Stimulated activated CD8-positive, alpha-beta memory T cell treated with anti-CD3 and anti-CD28 coated beads, Interleukin-2, amount 100 ng/mL, for 48 hours (primary cell): ENCODE data around the gene ADAMTSL1.

Source experiments
- DNase-seq, 2 donors: peaks; one replicate each; pipeline ENCODE4 v3.0.0-alpha.2; 2020; ENCODE audit warnings: low read depth in 2 of 2

The ADAMTSL1 gene

DNA sequence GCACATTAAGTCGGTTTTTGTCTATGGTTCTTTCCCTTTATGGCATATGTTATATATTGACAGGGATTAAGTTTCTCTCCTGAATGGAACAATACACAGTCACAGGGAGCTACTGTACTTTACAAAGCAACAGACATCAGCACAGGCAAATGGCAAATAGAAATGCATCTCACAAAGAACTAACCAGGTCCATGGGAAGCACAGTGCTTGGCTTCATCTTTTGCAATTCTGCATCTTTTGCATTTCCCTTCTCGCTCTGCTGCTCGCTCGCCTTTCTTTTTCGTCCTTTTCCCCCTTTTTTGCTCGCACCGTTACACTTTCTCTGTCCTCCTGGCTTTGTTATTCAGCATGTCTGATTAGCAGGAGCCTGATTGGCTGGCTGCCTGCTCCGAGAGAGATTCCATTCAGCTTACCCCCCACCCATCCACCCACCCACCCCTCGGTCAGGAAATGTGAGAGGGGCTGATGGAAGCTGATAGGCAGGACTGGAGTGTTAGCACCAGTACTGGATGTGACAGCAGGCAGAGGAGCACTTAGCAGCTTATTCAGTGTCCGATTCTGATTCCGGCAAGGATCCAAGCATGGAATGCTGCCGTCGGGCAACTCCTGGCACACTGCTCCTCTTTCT is at the start of gene ADAMTSL1:
Gene ADAMTSL1, plus strand, starts transcription at position 502 of the 628 bp plus-strand sequence. Its CDS starts 80 bp downstream, at position 582.
- no peak for DNase-seq

DNA sequence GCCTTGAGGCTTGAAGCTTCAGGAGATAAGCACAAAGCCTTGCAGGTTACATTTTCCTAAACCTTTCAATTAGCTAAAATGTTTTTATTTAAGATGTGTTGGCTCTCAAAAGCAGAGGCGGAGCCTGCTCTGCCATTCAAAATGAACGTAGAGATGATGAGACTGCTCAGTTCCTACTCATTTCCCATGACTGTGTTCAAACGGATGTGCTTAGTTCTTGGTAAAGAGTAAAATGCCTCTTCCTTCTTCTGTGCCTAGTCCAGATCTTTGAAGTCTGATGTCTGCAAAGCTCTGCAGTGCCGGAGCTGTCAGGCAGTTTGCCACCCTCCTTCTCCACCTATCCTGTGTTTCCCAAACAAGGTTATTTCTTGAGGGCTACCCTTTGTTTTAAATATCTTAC is 46.3 kb upstream of the ADAMTSL1 start:
- no peak for DNase-seq

DNA sequence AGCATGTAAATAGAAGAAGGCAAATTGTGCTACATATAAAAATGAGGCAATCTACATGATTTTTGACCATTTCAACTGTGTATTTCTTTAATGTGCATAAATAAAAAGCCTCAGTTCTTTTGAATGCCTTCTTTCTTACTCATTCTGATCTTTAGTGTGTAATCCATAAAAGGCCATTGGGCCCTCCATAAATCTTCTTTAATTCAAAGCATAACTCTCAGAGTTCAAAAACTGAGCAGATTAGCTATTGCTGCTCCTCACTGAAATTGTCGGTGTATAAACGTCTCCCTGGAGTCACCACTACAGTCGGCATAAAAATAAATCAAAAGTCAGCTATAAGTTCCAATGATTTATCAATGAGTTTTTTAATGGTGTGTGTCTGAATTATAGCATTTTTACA is 45.3 kb upstream of the ADAMTSL1 start:
- DNase-seq, result no peak

DNA sequence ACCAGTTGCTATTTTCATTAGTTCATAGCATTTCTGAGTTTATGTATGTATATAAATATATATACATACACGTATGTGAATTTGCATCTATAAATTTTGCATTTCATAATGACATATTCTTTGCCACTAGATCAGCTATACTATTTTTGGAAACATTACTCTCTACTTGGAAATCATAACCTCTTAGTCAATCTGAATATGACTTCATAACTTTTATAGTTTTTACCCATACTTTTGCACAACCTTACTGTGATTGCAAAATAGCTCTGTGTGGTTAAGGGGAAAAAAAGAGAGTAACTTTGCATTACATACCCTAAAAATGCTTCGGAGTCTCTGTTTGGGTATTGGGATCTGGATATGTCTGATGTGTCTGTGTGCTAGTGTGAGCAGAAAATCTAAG is 44.9 kb upstream of the ADAMTSL1 start:
- no peak for DNase-seq

- DNase-seq, result no peak
These were observed 40.3 kb upstream of the ADAMTSL1 start for GRCh38 chr9:18433620-18434019.

DNA sequence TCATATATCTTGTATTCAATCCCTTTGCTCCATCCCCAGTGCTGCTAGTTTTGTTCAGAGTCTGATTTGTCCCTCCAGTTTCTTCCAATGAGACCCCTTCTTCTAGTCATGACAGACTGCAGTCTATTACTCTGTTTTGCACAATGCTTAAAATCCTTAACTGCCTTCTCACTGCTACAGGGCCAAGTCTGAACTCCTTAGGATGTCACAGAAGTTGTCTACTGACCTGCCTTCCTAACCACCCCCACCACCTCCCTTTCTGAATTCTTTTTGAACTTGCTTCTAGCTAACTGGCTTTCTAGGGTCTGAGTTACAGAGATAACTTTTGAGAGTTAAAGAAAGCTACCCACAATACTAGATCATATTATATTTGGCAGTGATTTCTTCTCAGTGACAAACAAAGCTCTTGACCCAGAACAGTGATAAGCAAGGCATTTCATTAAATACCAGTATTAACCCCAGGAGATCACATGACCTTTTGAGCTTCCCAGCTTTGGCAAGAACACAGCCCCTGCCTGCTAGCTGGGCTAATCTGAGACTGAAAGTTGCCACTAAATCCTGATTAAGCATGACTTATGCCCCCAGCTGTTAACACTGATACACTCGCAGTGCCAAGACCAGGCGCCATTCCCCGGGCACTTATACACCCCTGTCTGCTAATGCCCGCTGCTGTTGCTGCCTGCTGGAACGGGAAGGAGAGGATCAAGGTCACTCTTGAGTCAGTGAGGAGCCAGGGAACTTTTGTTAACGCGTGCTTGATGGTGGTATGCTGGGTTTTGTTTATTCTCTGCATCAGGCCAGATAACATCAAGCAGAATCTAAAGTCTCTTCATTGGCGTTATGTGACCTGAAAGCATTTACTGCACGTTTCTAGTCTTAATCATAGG is 36.4 kb upstream of the ADAMTSL1 start:
- no peak for DNase-seq

GRCh38 chr9:18438300-18438925 is 35.5 kb upstream of the ADAMTSL1 start:
- DNase-seq, result no peak

DNA sequence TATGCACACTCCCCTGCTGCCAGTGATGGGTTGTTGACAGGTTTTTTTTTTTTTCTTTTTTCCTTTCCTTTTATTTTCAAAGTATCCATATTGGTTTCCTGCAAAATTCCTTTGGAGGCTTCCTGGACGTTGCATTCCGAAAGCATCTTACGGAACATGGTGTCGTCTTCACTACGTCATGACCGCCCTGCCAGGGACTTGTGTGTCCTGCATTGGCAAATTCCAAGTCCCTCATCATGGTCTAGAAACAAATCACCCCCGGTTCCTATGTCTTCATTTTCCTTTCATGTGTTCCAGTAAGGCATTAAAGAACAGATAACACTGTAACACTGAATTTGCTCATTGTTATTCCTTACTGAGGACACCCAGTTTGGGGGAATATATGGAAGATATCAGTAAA is 35.0 kb upstream of the ADAMTSL1 start:
- no peak for DNase-seq

- no peak for DNase-seq
These were observed 32.7 kb upstream of the ADAMTSL1 start for GRCh38 chr9:18441261-18441660.

DNA sequence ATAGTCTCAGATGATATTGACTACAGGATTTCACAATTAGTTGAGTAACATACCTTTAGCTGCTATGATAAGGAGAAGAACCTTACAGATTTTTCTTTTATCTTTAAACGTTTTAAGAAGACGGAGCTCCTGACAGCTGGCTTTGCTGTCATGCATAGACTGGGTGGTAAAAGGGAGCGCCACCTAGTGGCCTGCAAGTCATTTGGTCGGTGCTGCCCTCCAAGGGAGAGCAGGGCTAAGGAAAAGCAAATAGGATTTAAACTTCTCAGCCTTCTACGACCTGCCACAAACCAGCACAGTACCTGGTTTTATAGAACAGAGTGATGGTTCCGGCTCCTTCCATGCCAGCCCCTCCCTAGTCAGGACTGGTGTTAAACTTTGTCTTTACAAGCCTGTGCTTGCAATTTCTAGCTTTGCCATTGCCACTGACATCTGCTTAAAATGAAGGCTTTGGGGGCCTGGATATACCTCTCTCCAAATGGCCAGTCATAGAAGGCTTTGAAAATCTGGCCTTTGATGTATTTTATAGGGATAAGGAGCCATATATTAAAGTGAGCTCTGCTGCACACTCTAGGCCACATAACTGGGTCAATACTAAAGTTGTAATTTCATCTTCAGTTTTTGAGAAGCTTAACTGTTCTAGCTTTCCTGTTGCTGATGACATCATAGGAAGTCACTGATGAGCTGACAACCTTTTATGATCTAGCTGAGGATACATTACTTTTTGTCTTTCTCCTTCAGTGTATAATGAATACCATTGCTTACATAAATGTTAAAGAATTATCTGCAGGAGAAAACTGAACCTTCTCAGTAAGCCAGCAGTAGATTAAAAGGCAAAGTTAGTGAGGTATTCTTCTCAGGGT is 31.1 kb upstream of the ADAMTSL1 start:
- peak; percentile 10 to 24 for DNase-seq

DNA sequence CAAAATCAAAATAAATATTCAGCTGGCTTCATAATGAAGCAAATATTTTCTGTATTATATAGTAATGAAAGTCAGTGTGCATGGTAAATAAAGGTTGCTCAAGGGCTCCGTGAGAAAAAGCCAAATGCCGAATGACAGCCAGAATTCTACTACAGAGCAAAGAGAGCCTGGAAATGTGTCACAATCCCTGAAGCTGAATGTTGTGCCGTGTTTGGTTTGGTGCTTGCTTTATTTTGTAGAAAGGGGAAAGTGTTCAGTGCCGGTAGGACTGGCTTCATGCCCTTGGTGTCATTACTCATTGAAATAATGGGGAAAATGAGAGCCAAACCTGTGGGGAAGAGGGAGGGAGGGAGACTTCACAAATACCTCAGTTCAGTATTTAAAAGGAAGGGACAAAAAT is 26.8 kb upstream of the ADAMTSL1 start:
- no peak for DNase-seq

DNA sequence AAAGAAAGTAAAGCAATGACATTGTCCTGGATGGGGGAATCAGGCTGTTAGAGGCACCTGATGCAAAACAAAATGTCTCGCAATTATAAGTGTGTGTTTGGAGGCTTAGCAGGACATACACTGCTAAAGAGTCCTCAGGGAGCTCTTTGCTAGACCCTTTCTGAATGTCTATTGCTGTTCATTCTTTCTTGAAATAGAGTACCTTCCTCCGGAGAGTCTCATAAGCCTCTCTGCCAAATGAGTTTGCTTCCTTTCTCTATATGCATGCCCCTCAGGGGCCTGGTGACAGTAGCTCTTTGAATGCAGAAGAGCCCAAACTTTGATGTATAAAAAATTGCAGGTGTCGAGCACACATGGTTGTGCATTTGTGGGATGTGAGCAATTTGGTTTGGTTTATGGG is 26.4 kb upstream of the ADAMTSL1 start:
- no peak for DNase-seq

DNA sequence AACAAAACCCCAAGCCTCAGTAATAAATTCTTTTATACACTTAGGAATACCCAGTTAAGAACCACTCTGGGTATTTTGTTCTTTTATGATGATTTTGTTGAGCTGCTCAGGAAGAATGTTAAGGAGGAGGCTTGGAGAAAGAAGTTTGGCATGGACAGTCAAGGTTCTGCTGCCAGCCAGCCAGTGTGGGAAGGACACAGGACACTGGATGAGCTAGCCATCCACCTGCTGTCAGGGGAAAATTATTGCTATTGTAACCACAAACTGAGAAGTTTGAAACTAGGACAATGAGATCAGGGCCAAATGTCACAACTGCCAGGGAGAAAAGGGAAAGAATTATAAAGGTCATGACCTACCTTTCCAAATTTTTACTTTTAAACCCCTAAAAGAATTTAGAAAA is 25.9 kb upstream of the ADAMTSL1 start:
- DNase-seq, result no peak

- DNase-seq, result no peak
These were observed 22.5 kb upstream of the ADAMTSL1 start for GRCh38 chr9:18451406-18451805.

GRCh38 chr9:18452276-18452675 is 21.7 kb upstream of the ADAMTSL1 start:
- DNase-seq, result no peak

DNA sequence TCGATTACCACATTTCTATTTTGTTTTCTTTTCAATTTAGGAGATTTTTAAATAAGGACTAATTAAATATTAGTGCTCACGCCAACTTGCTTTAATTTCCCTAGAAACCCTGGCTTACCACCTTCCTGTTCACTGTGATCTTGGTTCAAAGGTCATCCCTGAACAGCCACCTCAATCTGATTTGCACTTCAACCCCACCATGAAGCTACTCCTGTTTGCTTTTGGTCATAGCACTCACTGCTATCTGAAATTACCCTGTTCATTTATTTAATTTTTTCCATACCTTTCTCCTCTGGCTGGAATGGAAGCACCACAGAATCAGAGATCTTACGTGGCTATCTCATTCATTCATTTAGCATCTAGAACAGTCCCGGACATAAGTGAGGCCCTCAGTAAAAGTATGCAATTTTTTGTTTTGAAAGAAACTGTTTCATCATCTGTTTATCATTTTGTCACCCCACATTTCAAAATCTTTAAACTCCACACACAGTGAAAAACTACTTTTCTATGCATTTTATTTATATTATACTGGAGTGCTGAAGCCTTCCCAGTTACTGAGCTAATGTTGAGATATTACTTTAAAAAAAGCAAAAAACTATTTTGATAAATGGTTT is 17.2 kb upstream of the ADAMTSL1 start:
- no peak for DNase-seq

- no peak for DNase-seq
These were observed 16.4 kb upstream of the ADAMTSL1 start for GRCh38 chr9:18457510-18457909.

DNA sequence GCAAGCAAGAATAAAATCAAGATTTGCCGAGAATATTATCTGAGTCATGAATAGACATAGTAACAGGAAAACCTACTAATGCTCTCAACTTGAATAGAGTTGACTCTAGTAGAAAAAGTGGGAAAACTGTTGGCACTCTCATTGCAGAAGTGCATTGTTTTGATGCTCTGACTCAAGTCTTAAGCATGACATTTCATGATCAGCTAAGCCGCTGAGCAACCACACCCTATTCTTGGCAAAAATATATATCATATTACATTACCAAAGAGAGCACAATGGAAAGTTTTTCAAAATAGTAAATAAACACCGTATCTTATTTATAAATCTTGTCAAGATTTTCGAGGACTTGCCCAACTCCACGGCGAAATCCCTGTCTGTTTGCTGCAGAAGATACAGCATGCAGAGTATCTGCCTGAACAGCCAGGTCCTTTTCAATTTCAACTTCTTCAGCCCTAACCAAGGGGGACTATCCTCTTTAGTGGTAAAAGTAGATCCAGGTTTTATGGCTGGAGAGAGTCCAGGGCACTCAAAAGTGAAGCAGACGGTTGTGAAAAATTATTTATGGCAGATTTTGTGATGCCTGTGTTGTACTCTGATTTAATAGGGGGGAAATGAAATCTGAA is 13.9 kb upstream of the ADAMTSL1 start:
- no peak for DNase-seq

GRCh38 chr9:18461496-18461895 is 12.5 kb upstream of the ADAMTSL1 start:
- DNase-seq, result no peak

- DNase-seq, result no peak
These were observed 10.0 kb upstream of the ADAMTSL1 start for GRCh38 chr9:18463991-18464390.

DNA sequence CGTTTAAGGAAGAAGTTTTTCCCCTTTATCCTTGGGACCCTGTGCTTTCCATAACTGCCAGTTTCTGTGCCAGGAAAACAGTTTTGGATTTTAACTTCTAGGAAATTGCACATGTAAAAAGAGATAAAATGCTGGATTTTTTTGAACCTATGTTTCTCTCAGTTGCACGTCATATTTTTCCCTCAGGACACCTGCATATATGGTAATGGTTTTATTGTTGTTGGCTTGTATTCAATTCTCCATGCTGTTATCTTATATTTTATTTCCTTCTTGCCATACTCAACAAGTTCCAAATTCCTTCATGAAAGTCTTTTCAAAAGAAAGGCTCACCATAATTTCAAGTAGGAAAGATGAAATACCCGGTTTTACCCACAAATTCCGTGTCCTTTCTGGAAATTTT is 7.9 kb upstream of the ADAMTSL1 start:
- DNase-seq, result no peak
